SK-N-SH (cell line): Measurements from ENCODE around the gene CAPN5. TPM values are rescaled to one million over a fixed set of nuclear protein-coding genes. Genes with fewer than 3 reads are reported as not detected.

Source experiments
- CTCF ChIA-PET: fragments of 300-600, 350-600 bp; formaldehyde crosslinking; extraction: SDS; loops from one replicate; lab custom pipeline; 2021; lab: Yijun Ruan, JAX
- POLR2A ChIA-PET: fragments of 350-600 bp; sonication (Branson Sonifier 250); formaldehyde crosslinking; extraction: SDS; loops from one replicate; lab custom pipeline; 2020; ENCODE audit warnings: antibody characterized with exemption, inconsistent platforms; lab: Yijun Ruan, JAX
- DNase-seq: peaks from one replicate; pipeline ENCODE4 v3.0.0; 2012
- H2AFZ ChIP-seq: fragments of 200-600 bp; sonication (generic); 2 replicates; pipeline ENCODE4 v1.8.1; 2016; ENCODE audit warnings: antibody characterized with exemption, mild to moderate bottlenecking, low read depth
- H3F3A ChIP-seq: fragments of 200-600 bp; sonication (generic); replicated peaks from 2 replicates; pipeline ENCODE3; 2016; ENCODE audit warnings: antibody characterized with exemption, mild to moderate bottlenecking; ENCODE audit not compliant: insufficient read depth
- H3K27ac ChIP-seq, 2 experiments: fragments of 200-500 bp in 1 of 2; fragments of 200-600 bp in 1 of 2; sonication (Bioruptor generic) in 1 of 2; sonication (generic), shearing (Covaris generic) in 1 of 2; 2 replicates each; pipeline versions ENCODE4 v1.5.1 to v1.6.1; 2014 to 2016; ENCODE audit warnings: low read depth in 2 of 2, inconsistent platforms in 1 of 2, low read length in 1 of 2, mild to moderate bottlenecking in 1 of 2, mixed read lengths in 1 of 2
- H3K27me3 ChIP-seq: fragments of 200-600 bp; sonication (generic), shearing (Covaris generic); 2 replicates; pipeline ENCODE4 v1.6.1; 2016; ENCODE audit warnings: mixed run types; ENCODE audit not compliant: insufficient read depth
- H3K36me3 ChIP-seq, 2 experiments: fragments of 200-500 bp in 1 of 2; fragments of 200-600 bp in 1 of 2; sonication (Bioruptor generic) in 1 of 2; sonication (generic) in 1 of 2; replicated peaks in 1 of 2; 2 replicates each; pipeline versions ENCODE3 to v1.5.1; 2014 to 2016; ENCODE audit warnings: low read length in 1 of 2, mild to moderate bottlenecking in 1 of 2; ENCODE audit not compliant: insufficient read depth in 2 of 2, control insufficient read depth in 1 of 2
- H3K4me1 ChIP-seq, 2 experiments: fragments of 200-500 bp in 1 of 2; fragments of 200-600 bp in 1 of 2; sonication (Bioruptor generic) in 1 of 2; sonication (generic), shearing (Covaris generic) in 1 of 2; 2 replicates each; pipeline versions ENCODE4 v1.5.1 to v1.6.1; 2014 to 2016; ENCODE audit warnings: low read depth in 1 of 2, low read length in 1 of 2, mixed run types in 1 of 2; ENCODE audit not compliant: insufficient read depth in 2 of 2, control insufficient read depth in 1 of 2
- H3K4me2 ChIP-seq: fragments of 200-600 bp; sonication (generic), shearing (Covaris generic); 2 replicates; pipeline ENCODE4 v1.6.1; 2017; ENCODE audit warnings: mixed run types
- H3K4me3 ChIP-seq, 2 experiments: fragments of 200-500 bp in 1 of 2; fragments of 200-600 bp in 1 of 2; sonication (Bioruptor generic) in 1 of 2; sonication (generic), shearing (Covaris generic) in 1 of 2; 2 replicates each; pipeline versions ENCODE4 v1.5.1 to v1.8.1; 2014 to 2016; ENCODE audit warnings: low read depth in 2 of 2, inconsistent platforms in 1 of 2, low read length in 1 of 2, mild to moderate bottlenecking in 1 of 2, mixed read lengths in 1 of 2, moderate library complexity in 1 of 2
- H3K79me2 ChIP-seq: fragments of 200-600 bp; sonication (generic); 2 replicates; pipeline ENCODE4 v1.8.1; 2017; ENCODE audit warnings: mild to moderate bottlenecking; ENCODE audit not compliant: insufficient read depth
- H3K9ac ChIP-seq: fragments of 200-600 bp; sonication (generic); 2 replicates; pipeline ENCODE4 v1.6.1; 2017; ENCODE audit warnings: mixed run types
- H3K9me2 ChIP-seq: fragments of 200-600 bp; sonication (generic); 2 replicates; pipeline ENCODE4 v1.6.1; 2017; ENCODE audit warnings: mixed run types
- H3K9me3 ChIP-seq: fragments of 200-600 bp; sonication (generic); 2 replicates; pipeline ENCODE4 v1.6.1; 2017; ENCODE audit warnings: mixed run types, mild to moderate bottlenecking, moderate library complexity
- H4K20me1 ChIP-seq: fragments of 200-600 bp; sonication (generic); 2 replicates; pipeline ENCODE4 v1.6.1; 2017; ENCODE audit warnings: mild to moderate bottlenecking, mixed run types; ENCODE audit not compliant: insufficient read depth
- CHD2 ChIP-seq: fragments of 150-350 bp; IDR thresholded peaks from 2 replicates; pipeline ENCODE4 v1.6.1; 2018; ENCODE audit warnings: low read length; ENCODE audit not compliant: partially characterized antibody
- ELF1 ChIP-seq: IDR thresholded peaks from 2 replicates; pipeline ENCODE4 v1.4.0; 2012
- EZH2phosphoT487 ChIP-seq: fragments of 200-600 bp; sonication (generic); IDR thresholded peaks from 2 replicates; pipeline ENCODE4 v1.6.1; 2017; ENCODE audit warnings: low read depth, mixed run types, mild to moderate bottlenecking, antibody characterized with exemption, moderate library complexity, borderline replicate concordance
- FOSL2 ChIP-seq: IDR thresholded peaks from 2 replicates; pipeline ENCODE4 v1.4.0; 2012; ENCODE audit warnings: low read depth, mild to moderate bottlenecking, moderate library complexity, borderline replicate concordance
- FOXJ3 ChIP-seq: sonication (generic); formaldehyde crosslinking; IDR thresholded peaks from 2 replicates; pipeline ENCODE4 v1.5.1; 2020; ENCODE audit warnings: mild to moderate bottlenecking, missing genetic modification reagents
- FOXM1 ChIP-seq: IDR thresholded peaks from 2 replicates; pipeline ENCODE4 v1.4.0; 2012; ENCODE audit warnings: low read depth, mild to moderate bottlenecking
- GABPA ChIP-seq: IDR thresholded peaks from 2 replicates; pipeline ENCODE4 v1.4.0; 2012; ENCODE audit warnings: low read depth, mild to moderate bottlenecking
- GATA2 ChIP-seq: sonication (generic); formaldehyde crosslinking; IDR thresholded peaks from 2 replicates; pipeline ENCODE4 v1.5.0; 2020; ENCODE audit warnings: mild to moderate bottlenecking, missing genetic modification reagents
- JUND ChIP-seq: IDR thresholded peaks from 2 replicates; pipeline ENCODE4 v1.4.0; 2012
- MEF2A ChIP-seq: IDR thresholded peaks from 2 replicates; pipeline ENCODE4 v1.4.0; 2012; ENCODE audit warnings: low read depth, borderline replicate concordance
- MXI1 ChIP-seq: IDR thresholded peaks from 2 replicates; pipeline ENCODE4 v1.6.1; 2012; ENCODE audit warnings: mild to moderate bottlenecking, low read depth, low read length, improper control_type of control experiment
- NRF1 ChIP-seq: IDR thresholded peaks from 2 replicates; pipeline ENCODE4 v1.6.1; 2012; ENCODE audit warnings: low read depth, mild to moderate bottlenecking, low read length
- POLR2AphosphoS5 ChIP-seq: IDR thresholded peaks from 2 replicates; pipeline ENCODE4 v1.6.1; 2012; ENCODE audit warnings: low read depth, low read length
- RAD21 ChIP-seq: IDR thresholded peaks from 2 replicates; pipeline ENCODE4 v1.6.1; 2012; ENCODE audit warnings: mild to moderate bottlenecking, low read length
- RCOR1 ChIP-seq: fragments of 150-350 bp; IDR thresholded peaks from 2 replicates; pipeline ENCODE4 v1.6.1; 2017; ENCODE audit warnings: antibody characterized with exemption, low read length
- SIN3A ChIP-seq: IDR thresholded peaks from 2 replicates; pipeline ENCODE4 v1.6.1; 2012; ENCODE audit warnings: low read depth, mild to moderate bottlenecking, low read length, moderate library complexity, borderline replicate concordance
- SMC3 ChIP-seq: IDR thresholded peaks from 2 replicates; pipeline ENCODE4 v1.6.1; 2012; ENCODE audit warnings: low read depth, low read length, improper control_type of control experiment
- TAF1 ChIP-seq: IDR thresholded peaks from 2 replicates; pipeline ENCODE4 v1.6.1; 2012; ENCODE audit warnings: low read depth, mild to moderate bottlenecking, low read length, moderate library complexity, borderline replicate concordance
- TCF12 ChIP-seq: IDR thresholded peaks from 2 replicates; pipeline ENCODE4 v1.4.0; 2012
- TEAD4 ChIP-seq: IDR thresholded peaks from 2 replicates; pipeline ENCODE4 v1.4.0; 2012; ENCODE audit warnings: mild to moderate bottlenecking, borderline replicate concordance; ENCODE audit not compliant: insufficient read depth
- YY1 ChIP-seq: IDR thresholded peaks from 2 replicates; pipeline ENCODE4 v1.4.0; 2012; ENCODE audit warnings: low read depth, mild to moderate bottlenecking
- WGBS: methylation state at CpG from one replicate; pipeline ENCODE4 v1.1.6; 2017; ENCODE audit warnings: low lambda C conversion rate; 5-methylcytosine and 5-hydroxymethylcytosine counted together
- polyA plus RNA-seq, 3 experiments: library from polyadenylated mRNA; depleted of rRNA; stranded (reverse); fragments of >200 nt; gene quantifications; 2 replicates each; pipeline ENCODE4 v1.2.3, GENCODE V29; 2012
- TF ChIP-seq, protein P1 (sequence below): IDR thresholded peaks from 2 replicates; pipeline ENCODE4 v1.6.1; 2012; ENCODE audit warnings: mild to moderate bottlenecking, low read depth, low read length, moderate library complexity

The CAPN5 gene
- polyA plus RNA-seq, 1 of the 3 experiments (the other 2 are of a cell fraction), result 33.1 TPM

DNA sequence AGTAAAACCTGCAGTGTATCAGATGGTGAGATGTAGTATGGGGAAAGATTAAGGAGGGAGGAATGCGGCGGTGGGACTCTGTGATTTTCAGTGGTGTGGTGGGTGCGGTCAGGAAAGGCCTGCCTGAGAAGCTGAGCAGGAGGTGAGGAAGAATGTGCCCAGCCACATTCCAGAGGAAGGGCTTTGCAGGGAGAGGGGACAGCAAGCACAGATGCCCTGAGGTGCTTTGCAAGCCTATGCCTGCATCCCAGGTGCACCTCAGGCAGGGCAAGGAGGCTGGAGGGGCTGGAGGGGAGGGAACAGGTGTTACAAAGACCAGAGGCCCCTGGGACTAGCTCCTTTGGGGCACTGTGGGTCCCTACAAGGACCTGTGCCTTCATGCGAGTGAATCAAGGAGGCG, 103.3 kb downstream of the CAPN5 start:
- Histone ChIP-seq H4K20me1 (no peaks in the 10 kb centered on the region), H3K4me2 (no peak overlapping the region), H3K27me3 (no peaks in the 10 kb centered on the region), H3K4me3 (no peak overlapping the region), H3K4me1 (no peaks in the 10 kb centered on the region; a peak in 1 of 4 replicates), H3K27ac (no peak overlapping the region), H3F3A (no peaks in the 10 kb centered on the region), H3K9me2 (no peaks in the 10 kb centered on the region), H3K9me3 (no peaks in the 10 kb centered on the region), H3K36me3 (no peaks in the 10 kb centered on the region), H3K79me2 (no peaks in the 10 kb centered on the region), H3K9ac (no peak overlapping the region), H2AFZ (no peak overlapping the region)
- TF ChIP-seq ELF1, result no peak
- no peak for TF ChIP-seq YY1
- TF ChIP-seq NRF1, result no peak
- TF ChIP-seq SIN3A, result no peak
- no peak for TF ChIP-seq TCF12
- TF ChIP-seq CHD2, result no peak
- no peak for TF ChIP-seq FOXM1
- no peak for TF ChIP-seq EZH2phosphoT487
- no peak for TF ChIP-seq FOXJ3
- no peak for TF ChIP-seq TEAD4
- no peak for TF ChIP-seq FOSL2
- no peak for TF ChIP-seq JUND
- TF ChIP-seq GATA2, result no peak
- no peak for TF ChIP-seq RCOR1
- TF ChIP-seq MEF2A, result no peak
- no peak for TF ChIP-seq GABPA
- TF ChIP-seq SMC3, result no peak
- DNase-seq, result no peak
- ChIA-PET CTCF (interaction anchor here (1.2 kb wide), 1 partner anchor 18 kb away, joined by 6 read pairs; no protein-coding TSS in a partner anchor), POLR2A (no interaction called here)
- WGBS, result 95% methylated on average over 5 of the region's 5 CpGs

DNA sequence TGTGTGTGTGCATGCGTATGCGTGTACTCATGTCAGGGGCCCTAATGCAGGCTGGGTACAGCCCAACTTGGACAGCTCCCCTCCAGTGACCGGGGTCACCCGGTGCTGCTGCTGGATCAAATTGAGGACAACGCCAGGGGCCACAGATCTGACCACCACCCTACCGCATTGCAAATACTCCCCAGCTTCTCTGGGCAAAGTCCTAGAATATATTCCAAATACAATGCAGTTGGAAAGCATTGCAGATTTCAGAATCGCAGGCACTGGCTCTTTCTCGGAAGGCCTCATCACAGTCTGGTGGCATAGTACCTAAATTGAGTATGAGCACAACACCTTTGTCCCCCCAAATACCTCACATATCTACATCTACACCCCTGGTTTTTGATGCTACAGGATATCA, 104.5 kb downstream of the CAPN5 start:
- no peaks in the 10 kb centered on the region for H3K9me3 ChIP-seq
- no peaks in the 10 kb centered on the region for H3K27me3 ChIP-seq
- no peak for DNase-seq
- H3K4me3 ChIP-seq, result no peak overlapping the region
- H3K9ac ChIP-seq, result no peak overlapping the region
- H3K36me3 ChIP-seq, result no peaks in the 10 kb centered on the region
- no peaks in the 10 kb centered on the region for H4K20me1 ChIP-seq
- POLR2A ChIA-PET, result no interaction called here
- no peak overlapping the region for H3K4me2 ChIP-seq
- H3K4me1 ChIP-seq, result no peaks in the 10 kb centered on the region; a peak in 1 of 4 replicates
- no peak overlapping the region for H3K27ac ChIP-seq
- no peak overlapping the region for H2AFZ ChIP-seq
- no peaks in the 10 kb centered on the region for H3K9me2 ChIP-seq
- H3K79me2 ChIP-seq, result no peaks in the 10 kb centered on the region
- CTCF ChIA-PET, result interaction anchor here (1.4 kb wide), 1 partner anchor 44 kb away, joined by 5 read pairs; no protein-coding TSS in a partner anchor
- no peak for TF ChIP-seq POLR2AphosphoS5
- no peak for TF ChIP-seq TAF1
- no peak for TF ChIP-seq SIN3A
- TF ChIP-seq CHD2, result no peak
- no peak for TF ChIP-seq FOXM1
- TF ChIP-seq MEF2A, result no peak
- TF ChIP-seq NRF1, result no peak
- no peak for TF ChIP-seq RAD21
- TF ChIP-seq MXI1, result no peak
- no peak for TF ChIP-seq RCOR1
- TF ChIP-seq ELF1, result no peak
- no peak for TF ChIP-seq GABPA
- no peak for TF ChIP-seq GATA2
- TF ChIP-seq, protein P1, sequence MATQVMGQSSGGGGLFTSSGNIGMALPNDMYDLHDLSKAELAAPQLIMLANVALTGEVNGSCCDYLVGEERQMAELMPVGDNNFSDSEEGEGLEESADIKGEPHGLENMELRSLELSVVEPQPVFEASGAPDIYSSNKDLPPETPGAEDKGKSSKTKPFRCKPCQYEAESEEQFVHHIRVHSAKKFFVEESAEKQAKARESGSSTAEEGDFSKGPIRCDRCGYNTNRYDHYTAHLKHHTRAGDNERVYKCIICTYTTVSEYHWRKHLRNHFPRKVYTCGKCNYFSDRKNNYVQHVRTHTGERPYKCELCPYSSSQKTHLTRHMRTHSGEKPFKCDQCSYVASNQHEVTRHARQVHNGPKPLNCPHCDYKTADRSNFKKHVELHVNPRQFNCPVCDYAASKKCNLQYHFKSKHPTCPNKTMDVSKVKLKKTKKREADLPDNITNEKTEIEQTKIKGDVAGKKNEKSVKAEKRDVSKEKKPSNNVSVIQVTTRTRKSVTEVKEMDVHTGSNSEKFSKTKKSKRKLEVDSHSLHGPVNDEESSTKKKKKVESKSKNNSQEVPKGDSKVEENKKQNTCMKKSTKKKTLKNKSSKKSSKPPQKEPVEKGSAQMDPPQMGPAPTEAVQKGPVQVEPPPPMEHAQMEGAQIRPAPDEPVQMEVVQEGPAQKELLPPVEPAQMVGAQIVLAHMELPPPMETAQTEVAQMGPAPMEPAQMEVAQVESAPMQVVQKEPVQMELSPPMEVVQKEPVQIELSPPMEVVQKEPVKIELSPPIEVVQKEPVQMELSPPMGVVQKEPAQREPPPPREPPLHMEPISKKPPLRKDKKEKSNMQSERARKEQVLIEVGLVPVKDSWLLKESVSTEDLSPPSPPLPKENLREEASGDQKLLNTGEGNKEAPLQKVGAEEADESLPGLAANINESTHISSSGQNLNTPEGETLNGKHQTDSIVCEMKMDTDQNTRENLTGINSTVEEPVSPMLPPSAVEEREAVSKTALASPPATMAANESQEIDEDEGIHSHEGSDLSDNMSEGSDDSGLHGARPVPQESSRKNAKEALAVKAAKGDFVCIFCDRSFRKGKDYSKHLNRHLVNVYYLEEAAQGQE, result no peak
- no peak for TF ChIP-seq TEAD4
- no peaks in the 10 kb centered on the region for H3F3A ChIP-seq
- WGBS, result 94% methylated on average over 5 of the region's 8 CpGs
